K562 (cell line): ENCODE results near the gene RBP3. TPM values are rescaled to one million over a fixed set of nuclear protein-coding genes. Genes with fewer than 3 reads are reported as not detected.

ENCODE experiments used
- ATAC-seq: fragments of 200-7000 bp; cut with Tn5 transposase; 3 replicates; pipeline ENCODE4 v1.9.1; 2020; ENCODE audit warnings: moderate library complexity
- BruUV-seq: library from RNA; stranded (reverse); fragments of 400-500 nt; replicated peaks from 2 replicates; lab custom pipeline; 2021; lab: Mats Ljungman, UMichigan
- CTCF ChIA-PET: fragments of 300-600 bp; formaldehyde crosslinking; extraction: SDS; loops from one replicate; lab custom pipeline; 2021; ENCODE audit warnings: low intra/inter-chr PET ratio; lab: Yijun Ruan, JAX
- POLR2A ChIA-PET: fragments of 300-600, 350-650 bp; sonication (Branson Sonifier 250); formaldehyde crosslinking; extraction: SDS; loops from one replicate; lab custom pipeline; 2021; ENCODE audit warnings: antibody characterized with exemption, inconsistent platforms; lab: Yijun Ruan, JAX
- DNase-seq, 4 experiments: peaks; one replicate each; pipeline versions ENCODE4 v3.0.0 to v3.0.0-alpha.2; 2011 to 2018; ENCODE audit warnings: low spot score in 3 of 4, mixed read lengths in 3 of 4; ENCODE audit errors: extremely low read depth in 1 of 4
- FAIRE-seq: peaks from 2 replicates; lab custom pipeline; 2011; peaks lifted over from hg19 to GRCh38; lab: Jason Lieb, UNC
- H2AFZ ChIP-seq: 2 replicates; pipeline ENCODE4 v1.6.0; 2011; ENCODE audit warnings: low read depth, low read length, control low read depth, inconsistent platforms
- H3K27ac ChIP-seq: fragments of 200-600 bp; 3 replicates; pipeline ENCODE4 v1.8.0; 2011; ENCODE audit warnings: low read depth, mild to moderate bottlenecking, control low read depth, inconsistent platforms, low read length, moderate library complexity, mixed read lengths; ENCODE audit errors: extremely low read depth
- H3K27me3 ChIP-seq, 2 experiments: fragments of 300-600 bp in 1 of 2; 2 replicates in 1 of 2; 3 replicates in 1 of 2; pipeline versions ENCODE4 v1.6.0 to v1.8.0; 2011; ENCODE audit warnings: inconsistent platforms in 2 of 2, low read length in 2 of 2, mild to moderate bottlenecking in 1 of 2, mixed read lengths in 1 of 2, moderate library complexity in 1 of 2; ENCODE audit not compliant: control insufficient read depth in 2 of 2, insufficient read depth in 2 of 2
- H3K36me3 ChIP-seq: fragments of 300-600 bp; 3 replicates; pipeline ENCODE4 v1.8.0; 2011; ENCODE audit warnings: mild to moderate bottlenecking, low read length, inconsistent platforms; ENCODE audit not compliant: control insufficient read depth, insufficient read depth
- H3K4me1 ChIP-seq, 2 experiments: fragments of 200-600 bp in 1 of 2; replicated peaks in 1 of 2; 2 replicates in 1 of 2; 3 replicates in 1 of 2; pipeline versions ENCODE4 v1.5.1 to v1.8.0; 2011; ENCODE audit warnings: inconsistent platforms in 2 of 2, low read length in 2 of 2, mild to moderate bottlenecking in 1 of 2, mixed read lengths in 1 of 2, moderate library complexity in 1 of 2; ENCODE audit not compliant: control insufficient read depth in 2 of 2, insufficient read depth in 2 of 2
- H3K4me2 ChIP-seq: 2 replicates; pipeline ENCODE4 v1.6.1; 2011; ENCODE audit warnings: low read length, control low read depth, inconsistent platforms, mixed read lengths; ENCODE audit not compliant: insufficient read depth
- H3K4me3 ChIP-seq: fragments of 200-600 bp; sonication (generic), shearing (Covaris generic); 2 replicates; pipeline ENCODE4 v1.5.1; 2016; ENCODE audit warnings: control low read depth, inconsistent platforms
- H3K79me2 ChIP-seq: fragments of 200-600 bp; 3 replicates; pipeline ENCODE4 v1.8.0; 2011; ENCODE audit warnings: low read length, inconsistent platforms; ENCODE audit not compliant: control insufficient read depth, insufficient read depth
- H3K9ac ChIP-seq, 2 experiments: 2 replicates each; pipeline versions ENCODE4 v1.6.0 to v1.6.1; 2011; ENCODE audit warnings: low read depth in 2 of 2, low read length in 2 of 2, control low read depth in 1 of 2, inconsistent platforms in 1 of 2, mild to moderate bottlenecking in 1 of 2, mixed read lengths in 1 of 2; ENCODE audit not compliant: insufficient read depth in 1 of 2
- H3K9me1 ChIP-seq: one replicate; pipeline ENCODE4 v1.6.0; 2011; ENCODE audit warnings: inconsistent platforms, mild to moderate bottlenecking, low read length, moderate library complexity; ENCODE audit not compliant: control insufficient read depth, insufficient read depth
- H3K9me3 ChIP-seq: replicated peaks from 2 replicates; pipeline ENCODE4 v1.5.1; 2011; ENCODE audit warnings: low read depth, low read length, inconsistent platforms; ENCODE audit not compliant: control insufficient read depth, insufficient read depth
- H4K20me1 ChIP-seq: replicated peaks from 2 replicates; pipeline ENCODE4 v1.6.1; 2011; ENCODE audit warnings: low read length, inconsistent platforms, mixed read lengths; ENCODE audit not compliant: control insufficient read depth, insufficient read depth
- CEBPB ChIP-seq: fragments of 450-650 bp; IDR thresholded peaks from 2 replicates; pipeline ENCODE4 v1.6.1; 2016; ENCODE audit warnings: missing genetic modification characterization, missing compliant biosample characterization
- RBM17 ChIP-seq: fragments of 200-400 bp; formaldehyde crosslinking; IDR thresholded peaks from 2 replicates; pipeline ENCODE4 v1.6.1; 2017; ENCODE audit warnings: low read depth, mild to moderate bottlenecking, low read length, borderline replicate concordance
- ZNF165 ChIP-seq: fragments of 250-450 bp; sonication (Bioruptor Pico); IDR thresholded peaks from 2 replicates; pipeline ENCODE4 v1.4.0; 2020; ENCODE audit warnings: borderline replicate concordance
- ZNF707 ChIP-seq: fragments of 250-450 bp; sonication (Bioruptor Pico); conservative IDR thresholded peaks from 2 replicates; pipeline ENCODE4 v1.8.0; 2022; ENCODE audit warnings: inconsistent platforms, mild to moderate bottlenecking, moderate library complexity
- WGBS: fragments of 100-300 bp; shearing (Covaris generic); methylation state at CpG from one replicate; pipeline ENCODE4 v1.1.6; 2016; ENCODE audit warnings: low coverage, mixed read lengths; ENCODE audit not compliant: insufficient coverage; ENCODE audit errors: missing lambda C conversion rate; 5-methylcytosine and 5-hydroxymethylcytosine counted together
- in situ Hi-C: fragments of 300-500 bp; cut with MboI; formaldehyde crosslinking; loops from 4 replicates; pipeline ENCODE4 v1.15.0; 2018; ENCODE audit warnings: inconsistent platforms, mixed read lengths
- intact Hi-C: fragments of 100-400 bp; cut with micrococcal nuclease; formaldehyde crosslinking; loops from 2 replicates; pipeline ENCODE4 v1.14.2; 2022
- polyA plus RNA-seq, 8 experiments: library from polyadenylated mRNA; depleted of rRNA in 4 of 8; stranded (reverse) in 5 of 8; unstranded in 3 of 8; fragments of >200 nt; fragmentation: Nextera tagmentation in 2 of 8; fragmentation: Illumina TruSeq in 1 of 8; extraction: Ambion mirVana in 2 of 8; extraction: Trizol in 1 of 8; gene quantifications; 2 replicates each; pipeline versions ENCODE4 v1.2.1 to v1.2.3, GENCODE V29; 2011 to 2014; ENCODE audit warnings: inconsistent platforms in 1 of 8, missing spikeins in 1 of 8
- total RNA-seq, 7 experiments: library from RNA; depleted of rRNA in 6 of 7; stranded (reverse); fragments of >200 nt in 6 of 7; fragmentation: Illumina TruSeq in 2 of 7; extraction: Trizol in 2 of 7; gene quantifications; 2 replicates each; pipeline versions ENCODE4 v1.2.1 to v1.2.3, GENCODE V29; 2011 to 2021; ENCODE audit warnings: low replicate concordance in 1 of 7

Gene RBP3
- total and polyA plus RNA-seq, 9 of the 15 experiments (the other 6 are each of a cell fraction or from before 2014, with no cell fraction given) = not detected

DNA sequence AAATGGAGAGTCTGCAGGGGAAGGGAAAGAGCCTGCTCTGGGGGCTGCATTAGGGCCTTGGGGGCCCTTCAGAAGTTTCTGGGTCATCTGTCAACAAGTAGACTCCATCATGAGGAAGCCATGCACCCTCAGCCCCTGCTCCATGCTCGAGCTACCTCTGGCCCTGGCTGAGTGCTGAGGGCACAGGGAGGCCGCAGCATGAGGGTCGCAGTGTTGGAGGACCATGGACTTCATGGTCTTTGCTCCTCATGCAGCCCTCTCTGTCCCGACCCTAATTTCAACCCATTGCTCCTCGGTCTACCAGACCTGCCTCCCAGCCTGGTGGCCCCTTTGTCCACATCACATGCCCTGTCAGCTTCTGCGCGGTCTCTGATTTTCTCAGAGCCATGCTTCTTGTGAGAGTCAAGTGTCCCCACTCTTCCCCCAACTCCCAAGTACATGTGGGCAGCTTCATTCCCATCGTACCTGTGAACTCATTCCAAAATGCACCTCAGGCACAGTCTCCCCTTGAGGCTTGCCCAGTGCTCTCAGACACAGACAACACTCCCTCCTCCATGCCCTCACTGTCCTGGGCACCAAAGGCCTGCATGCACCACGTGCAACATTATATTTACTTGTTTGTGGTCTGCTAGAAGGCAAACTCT is 21.2 kb downstream of the RBP3 start:
- peaks cover 48 to 81% of the 10 kb centered on the region in 2 experiments for H3K27me3 ChIP-seq
- no peaks in the 10 kb centered on the region for H3K9me3 ChIP-seq
- H3K4me1 ChIP-seq = peaks cover 0 to 2% of the 10 kb centered on the region in 2 experiments; a peak in 1 of 5 replicates
- H3K79me2 ChIP-seq = no peaks in the 10 kb centered on the region
- POLR2A ChIA-PET = no interaction called here
- 2% methylated on average over 9 of the region's 9 CpGs for WGBS
- no peaks in the 10 kb centered on the region for H3K36me3 ChIP-seq
- DNase-seq (no peak), ATAC-seq (no peak)
- H3K9me1 ChIP-seq = peaks cover 5% of the 10 kb centered on the region
- no peak overlapping the region for H3K27ac ChIP-seq
- peaks cover 5% of the 10 kb centered on the region for H4K20me1 ChIP-seq
- H3K4me3 ChIP-seq = no peak overlapping the region
- no peak overlapping the region for H3K4me2 ChIP-seq
- intact Hi-C loops = no loop called here
- no peak for TF ChIP-seq ZNF707 (CRISPR knock-in tag)
- TF ChIP-seq RBM17 = no peak
- no peak for TF ChIP-seq CEBPB
- TF ChIP-seq ZNF165 (CRISPR knock-in tag) = no peak
- TF ChIP-seq, all 486 proteins: peak for 0
- no peak for FAIRE-seq
- CTCF ChIA-PET = no interaction called here
- Histone ChIP-seq H3K9ac (no peak overlapping the region), H2AFZ (no peak overlapping the region)
- in situ Hi-C loops = no loop called here
- BruUV-seq = no TSS peak
